ENCODE data around the gene UQCR10. TPM values are rescaled to one million over a fixed set of nuclear protein-coding genes. Genes with fewer than 3 reads are reported as not detected.

UQCR10 gene
- total RNA-seq, 3 donors from 2014 or later (not counting 1 experiment from before 2014, with no cell fraction given), result 33.6 to 40.8 (median 35.4) TPM

DNA sequence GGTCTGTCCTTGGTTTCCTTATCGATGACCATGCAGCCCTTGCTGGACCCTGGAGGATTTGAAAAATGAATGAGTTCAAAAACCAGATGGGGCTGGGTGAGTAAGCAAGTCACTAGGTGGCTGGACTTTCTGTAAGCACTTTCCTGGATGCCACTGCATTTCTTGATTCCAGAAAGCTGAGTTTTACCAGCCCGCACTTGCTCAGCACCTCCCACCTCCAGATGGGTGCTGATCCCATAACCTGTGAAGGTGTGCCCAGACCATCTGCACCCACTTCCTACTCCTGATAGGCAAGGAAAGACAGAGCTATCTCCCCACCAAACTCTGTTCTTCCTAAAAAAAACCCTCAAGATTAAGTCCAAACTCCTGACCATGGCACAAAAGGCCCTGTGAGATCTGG is 49.8 kb downstream of the UQCR10 start:
- Histone ChIP-seq H3K4me1 (ENCODE audit: control insufficient read depth, insufficient read depth, low read length) (no peaks in the 10 kb centered on the region), H3K4me3 (ENCODE audit: low read length) (no peak overlapping the region), H3K27ac (ENCODE audit: low read length) (no peak overlapping the region), H3K9me3 (ENCODE audit: control insufficient read depth, insufficient read depth, low read length) (no peaks in the 10 kb centered on the region), H3K27me3 (ENCODE audit: control insufficient read depth, insufficient read depth, low read length) (no peaks in the 10 kb centered on the region), H3K36me3 (ENCODE audit: control insufficient read depth, insufficient read depth, low read length) (peaks cover 85% of the 10 kb centered on the region)
- Mint-ChIP-seq H3K27me3 (ENCODE audit: low read depth in 2 of 2) (no peaks in the 10 kb centered on the region), H3K9me3 (no peaks in the 10 kb centered on the region), H3K36me3 (peaks cover 14% of the 10 kb centered on the region), H3K4me3 (no peak overlapping the region), H3K27ac (peak overlapping the region in 1 of 2 donors; percentile 21), H3K4me1 (no peaks in the 10 kb centered on the region)
- TF ChIP-seq, protein P1, sequence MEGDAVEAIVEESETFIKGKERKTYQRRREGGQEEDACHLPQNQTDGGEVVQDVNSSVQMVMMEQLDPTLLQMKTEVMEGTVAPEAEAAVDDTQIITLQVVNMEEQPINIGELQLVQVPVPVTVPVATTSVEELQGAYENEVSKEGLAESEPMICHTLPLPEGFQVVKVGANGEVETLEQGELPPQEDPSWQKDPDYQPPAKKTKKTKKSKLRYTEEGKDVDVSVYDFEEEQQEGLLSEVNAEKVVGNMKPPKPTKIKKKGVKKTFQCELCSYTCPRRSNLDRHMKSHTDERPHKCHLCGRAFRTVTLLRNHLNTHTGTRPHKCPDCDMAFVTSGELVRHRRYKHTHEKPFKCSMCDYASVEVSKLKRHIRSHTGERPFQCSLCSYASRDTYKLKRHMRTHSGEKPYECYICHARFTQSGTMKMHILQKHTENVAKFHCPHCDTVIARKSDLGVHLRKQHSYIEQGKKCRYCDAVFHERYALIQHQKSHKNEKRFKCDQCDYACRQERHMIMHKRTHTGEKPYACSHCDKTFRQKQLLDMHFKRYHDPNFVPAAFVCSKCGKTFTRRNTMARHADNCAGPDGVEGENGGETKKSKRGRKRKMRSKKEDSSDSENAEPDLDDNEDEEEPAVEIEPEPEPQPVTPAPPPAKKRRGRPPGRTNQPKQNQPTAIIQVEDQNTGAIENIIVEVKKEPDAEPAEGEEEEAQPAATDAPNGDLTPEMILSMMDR (IDR thresholded peaks at IDR 0.05), result no peak
- ATAC-seq, result no peak
- intact Hi-C loops (cut with micrococcal nuclease), result no loop called here
- DNase-seq, result no peak
- 94% methylated on average over 2 of the region's 2 CpGs for WGBS (ENCODE audit: insufficient coverage)

GRCh38 chr22:29817724-29818123 is 50.6 kb downstream of the UQCR10 start:
- peak overlapping the region in 1 of 2 donors; percentile 21 for H3K27ac Mint-ChIP-seq
- no peaks in the 10 kb centered on the region for H3K9me3 Mint-ChIP-seq
- no peak overlapping the region for H3K27ac ChIP-seq (ENCODE audit: low read length)
- ATAC-seq (no peak), DNase-seq (no peak)
- intact Hi-C loops (cut with micrococcal nuclease), result no loop called here
- no peaks in the 10 kb centered on the region for H3K4me1 ChIP-seq (ENCODE audit: control insufficient read depth, insufficient read depth, low read length)
- no CpG with 5 or more reads among the region's 1 CpG for WGBS (ENCODE audit: insufficient coverage)
- H3K27me3 ChIP-seq (ENCODE audit: control insufficient read depth, insufficient read depth, low read length), result no peaks in the 10 kb centered on the region
- peaks cover 9% of the 10 kb centered on the region for H3K36me3 Mint-ChIP-seq
- no peak overlapping the region for H3K4me3 Mint-ChIP-seq
- peaks cover 84% of the 10 kb centered on the region for H3K36me3 ChIP-seq (ENCODE audit: control insufficient read depth, insufficient read depth, low read length)
- no peaks in the 10 kb centered on the region for H3K9me3 ChIP-seq (ENCODE audit: control insufficient read depth, insufficient read depth, low read length)
- H3K4me1 Mint-ChIP-seq, result no peaks in the 10 kb centered on the region
- TF ChIP-seq, protein P1 (IDR thresholded peaks at IDR 0.05), result no peak
- no peaks in the 10 kb centered on the region for H3K27me3 Mint-ChIP-seq (ENCODE audit: low read depth in 2 of 2)
- no peak overlapping the region for H3K4me3 ChIP-seq (ENCODE audit: low read length)

GRCh38 chr22:29819501-29819900 is 52.3 kb downstream of the UQCR10 start:
- no peaks in the 10 kb centered on the region for H3K27me3 ChIP-seq (ENCODE audit: control insufficient read depth, insufficient read depth, low read length)
- no peaks in the 10 kb centered on the region for H3K9me3 Mint-ChIP-seq
- DNase-seq (no peak), ATAC-seq (no peak)
- intact Hi-C loops (cut with micrococcal nuclease), result no loop called here
- H3K4me1 Mint-ChIP-seq, result no peaks in the 10 kb centered on the region
- peaks cover 79% of the 10 kb centered on the region for H3K36me3 ChIP-seq (ENCODE audit: control insufficient read depth, insufficient read depth, low read length)
- WGBS (ENCODE audit: insufficient coverage), result 100% methylated on average over 2 of the region's 2 CpGs
- H3K9me3 ChIP-seq (ENCODE audit: control insufficient read depth, insufficient read depth, low read length), result no peaks in the 10 kb centered on the region
- no peak overlapping the region for H3K4me3 Mint-ChIP-seq
- H3K36me3 Mint-ChIP-seq, result peaks cover 11% of the 10 kb centered on the region
- no peak overlapping the region for H3K27ac ChIP-seq (ENCODE audit: low read length)
- H3K27me3 Mint-ChIP-seq (ENCODE audit: low read depth in 2 of 2), result no peaks in the 10 kb centered on the region
- no peaks in the 10 kb centered on the region for H3K4me1 ChIP-seq (ENCODE audit: control insufficient read depth, insufficient read depth, low read length)
- TF ChIP-seq, protein P1 (IDR thresholded peaks at IDR 0.05), result no peak
- H3K4me3 ChIP-seq (ENCODE audit: low read length), result no peak overlapping the region
- peak overlapping the region in 1 of 2 donors; percentile 24 for H3K27ac Mint-ChIP-seq

Other genes with a start within 250 kb of the UQCR10 start
- 10 to 100 TPM; 42.4 to 62.5 (median 52.6) TPM for gene THOC5, start 213.6 kb upstream of the UQCR10 start, total RNA-seq
- 10 to 100 TPM; 22.4 to 25.3 (median 24.8) TPM for gene NIPSNAP1, start 186.3 kb upstream of the UQCR10 start, total RNA-seq
- 10 to 100 TPM; 32.4 to 43.8 (median 39.6) TPM for gene NF2, start 163.7 kb upstream of the UQCR10 start, total RNA-seq
- under 1 TPM; 0.35 to 0.93 (median 0.54) TPM for gene CABP7, start 47.4 kb upstream of the UQCR10 start, total RNA-seq
- gene ZMAT5, start 362 bp upstream of the UQCR10 start, total RNA-seq, result 10 to 100 TPM; 15.9 to 20.0 (median 16.0) TPM
- 100 to 1,000 TPM; 102 to 130 (median 128) TPM for gene ASCC2, start 70.9 kb downstream of the UQCR10 start, total RNA-seq
- 10 to 100 TPM; 62.1 to 83.4 (median 75.6) TPM for gene MTMR3, start 115.8 kb downstream of the UQCR10 start, total RNA-seq